Activated CD8-positive, alpha-beta memory T cell treated with anti-CD3 and anti-CD28 coated beads for 1 hour (primary cell): ENCODE results near the gene SAA1.

ENCODE experiments used
- DNase-seq, 2 donors: peaks; one replicate each; pipeline ENCODE4 v3.0.0-alpha.2; 2020; ENCODE audit warnings: low read depth in 1 of 2; ENCODE audit errors: extremely low read depth in 1 of 2

SAA1 gene

DNA sequence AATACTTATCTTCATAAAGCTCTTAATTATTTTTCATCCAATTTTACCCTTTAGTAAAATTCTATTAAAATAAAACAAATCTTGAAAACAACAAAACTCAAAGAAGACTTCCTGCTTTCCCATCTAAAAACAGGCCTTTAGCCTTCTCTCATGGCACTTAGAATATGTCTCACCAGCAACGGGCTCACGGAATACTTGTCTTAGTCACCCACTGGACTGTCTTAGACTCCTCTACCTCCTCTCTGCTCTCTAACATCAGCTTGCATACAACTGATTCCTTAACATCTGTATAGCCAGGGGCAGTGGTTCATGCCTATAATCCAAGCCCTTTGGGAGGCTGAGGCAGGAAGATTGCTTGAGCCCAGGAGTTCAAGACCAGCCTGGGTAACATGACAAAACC lies 42.2 kb downstream of the SAA1 start:
- DNase-seq, result no peak

DNA sequence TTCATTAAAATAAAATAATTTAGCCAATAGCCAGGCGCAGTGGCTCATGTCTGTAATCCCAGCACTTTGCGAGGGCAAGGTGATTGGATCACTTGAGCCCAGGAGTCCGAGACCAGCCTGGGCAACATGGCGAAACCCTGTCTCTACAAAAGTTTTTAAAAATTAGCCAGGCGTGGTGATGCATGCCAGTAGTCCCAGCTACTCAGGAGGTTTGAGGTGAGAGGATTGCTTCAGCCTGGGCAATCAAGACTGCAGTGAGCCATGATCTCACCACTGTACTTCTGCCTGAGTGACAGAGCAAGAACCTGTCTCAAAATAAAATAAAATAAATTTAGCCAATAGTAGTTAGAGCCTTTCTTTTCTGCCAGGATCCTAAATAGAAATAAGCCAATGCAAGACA lies 43.6 kb downstream of the SAA1 start:
- no peak for DNase-seq

DNA sequence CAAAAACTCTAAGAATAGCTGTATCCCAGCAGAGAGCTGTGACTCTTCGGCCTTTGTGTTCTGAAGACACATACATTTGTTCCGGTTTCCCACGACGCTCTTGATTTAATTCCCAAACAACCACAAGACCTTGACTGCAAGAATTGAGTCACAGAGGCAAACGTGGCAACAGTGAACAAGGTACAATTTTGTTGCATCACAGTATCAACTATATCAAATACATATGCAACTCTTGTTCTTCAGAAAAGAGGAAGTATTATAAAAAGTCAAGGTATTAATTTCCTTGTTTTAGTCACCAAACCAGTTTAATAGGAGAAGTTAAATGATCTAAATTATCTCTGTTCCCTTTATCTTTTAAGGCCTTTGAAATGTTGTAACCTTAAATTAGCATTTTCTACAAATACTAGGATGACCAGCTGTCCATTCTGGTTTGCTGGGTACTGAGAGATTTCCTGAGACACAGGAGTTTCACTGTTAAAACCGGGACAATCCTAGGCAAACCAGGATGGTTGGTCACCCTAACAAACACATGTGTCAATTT lies 44.8 kb downstream of the SAA1 start:
- no peak for DNase-seq

DNA sequence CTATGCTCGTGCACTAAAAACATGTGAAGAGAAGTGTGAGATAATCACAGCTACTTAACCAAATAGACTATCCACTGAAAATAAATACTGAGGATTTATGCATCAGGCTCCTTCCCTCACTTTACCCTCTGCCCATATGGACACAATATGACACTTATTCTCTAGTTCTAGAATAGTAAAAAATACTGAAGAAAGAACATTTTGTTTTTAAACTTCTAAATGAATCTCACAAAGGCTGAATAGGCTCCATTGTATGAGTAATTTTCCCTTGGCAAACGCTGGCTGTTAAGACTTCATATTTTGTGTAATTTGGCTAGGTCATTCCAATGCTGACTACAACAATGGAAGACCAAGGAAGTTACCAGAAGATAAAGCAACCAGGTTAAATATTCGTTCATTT lies 45.9 kb downstream of the SAA1 start:
- no peak for DNase-seq

DNA sequence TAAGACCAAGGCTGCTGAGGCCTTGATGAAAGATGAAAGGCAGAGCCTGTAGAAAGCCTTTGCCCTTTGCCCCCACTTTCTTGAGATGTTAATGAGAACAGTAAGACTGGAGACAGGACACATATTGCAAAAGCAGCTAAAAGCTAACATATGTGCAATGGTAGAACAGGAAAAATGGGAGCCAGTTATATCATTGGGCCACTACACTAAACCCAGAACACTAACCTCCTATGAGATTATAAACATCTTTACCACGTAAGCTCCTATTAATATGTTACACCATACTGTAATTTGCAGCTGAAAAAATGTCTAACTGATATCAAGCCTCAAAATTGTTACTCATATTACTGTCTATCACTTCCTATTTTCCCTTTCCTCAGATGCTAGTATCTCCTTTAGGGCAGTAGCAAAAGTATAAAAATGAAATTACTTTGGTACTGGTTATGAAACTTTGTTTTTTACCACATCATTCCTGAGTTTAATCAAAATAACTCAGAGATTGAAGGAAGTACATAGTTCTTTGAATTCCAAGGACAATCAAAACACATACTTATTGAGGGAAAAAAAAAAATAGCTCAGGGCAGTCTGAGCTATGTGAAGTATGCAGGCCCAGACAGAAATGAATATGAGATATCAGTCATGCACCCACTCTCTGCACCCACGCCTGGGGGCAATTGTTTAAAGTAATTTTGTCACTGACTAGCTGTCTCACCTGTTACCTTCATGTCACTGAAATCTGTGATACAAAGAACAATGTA lies 46.8 kb downstream of the SAA1 start:
- DNase-seq, result no peak

DNA sequence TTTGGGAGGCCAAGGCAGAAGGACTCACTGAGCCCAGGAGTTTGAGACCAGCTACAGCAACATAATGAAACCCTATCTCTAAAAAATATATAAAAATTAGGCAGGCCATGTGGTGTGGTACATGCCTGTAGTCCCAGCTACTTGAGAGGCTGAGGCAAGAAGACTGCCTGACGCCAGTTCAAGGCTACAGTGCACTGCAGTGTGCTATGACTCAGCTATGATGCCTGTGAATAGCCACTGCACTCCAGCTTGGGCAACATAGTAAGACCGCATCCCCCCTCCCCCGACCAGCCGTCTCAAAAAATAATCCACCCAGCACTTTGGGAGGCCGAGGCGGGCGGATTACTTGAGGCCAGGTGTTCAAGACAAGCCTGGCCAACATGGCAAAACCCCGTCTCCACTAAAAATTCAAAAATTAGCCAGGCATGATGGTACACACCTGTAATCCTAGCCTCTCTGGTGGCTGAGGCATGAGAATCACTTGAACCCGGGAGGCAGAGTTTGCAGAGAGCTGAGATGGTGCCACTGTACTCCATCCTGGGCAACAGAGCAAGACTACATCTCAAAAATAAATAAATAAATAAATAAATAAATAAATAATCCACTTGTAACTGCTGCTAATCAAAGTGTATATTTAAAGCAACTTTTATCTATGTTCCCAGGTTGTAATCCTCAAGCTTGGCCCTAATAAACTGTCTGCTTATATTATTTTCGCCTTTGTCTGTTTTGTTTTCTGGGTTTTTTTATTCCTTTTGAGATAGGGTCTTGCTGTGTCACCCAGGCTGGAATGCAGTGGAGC lies 48.1 kb downstream of the SAA1 start:
- DNase-seq, result no peak

DNA sequence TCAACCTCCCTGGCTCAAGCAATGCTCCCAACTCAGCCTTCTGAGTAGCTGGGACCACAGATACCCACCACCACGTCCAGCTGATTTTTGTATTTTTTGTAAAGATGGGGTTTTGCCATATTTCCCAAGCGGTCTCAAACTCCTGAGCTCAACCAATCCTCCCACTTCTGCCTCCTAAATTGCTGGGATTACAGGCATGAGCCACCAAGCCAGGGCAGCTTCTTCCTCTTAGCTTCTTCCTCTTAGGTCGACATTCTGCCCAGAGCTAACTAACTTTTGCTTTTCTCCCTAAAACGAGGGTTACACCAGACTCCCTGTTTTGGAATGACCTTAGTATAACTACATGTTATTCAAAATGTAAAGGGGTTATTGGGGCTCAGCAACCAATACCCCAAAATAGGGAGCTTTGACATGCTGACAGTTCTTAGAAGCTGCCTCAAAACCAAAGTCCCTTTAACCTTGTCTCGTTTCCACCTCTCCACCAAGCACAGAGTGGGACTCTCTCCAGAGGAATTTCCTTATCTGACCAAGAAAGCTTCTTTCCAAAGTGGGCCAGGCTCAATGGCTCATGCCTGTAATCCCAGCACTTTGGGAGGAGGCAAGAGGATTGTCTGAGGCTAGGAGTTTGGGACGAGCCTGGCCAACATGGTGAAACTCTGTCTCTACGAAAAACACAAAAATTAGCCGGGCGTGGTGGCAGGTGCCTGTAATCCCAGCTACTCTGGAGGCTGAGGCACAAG lies 48.9 kb downstream of the SAA1 start:
- DNase-seq, result no peak

DNA sequence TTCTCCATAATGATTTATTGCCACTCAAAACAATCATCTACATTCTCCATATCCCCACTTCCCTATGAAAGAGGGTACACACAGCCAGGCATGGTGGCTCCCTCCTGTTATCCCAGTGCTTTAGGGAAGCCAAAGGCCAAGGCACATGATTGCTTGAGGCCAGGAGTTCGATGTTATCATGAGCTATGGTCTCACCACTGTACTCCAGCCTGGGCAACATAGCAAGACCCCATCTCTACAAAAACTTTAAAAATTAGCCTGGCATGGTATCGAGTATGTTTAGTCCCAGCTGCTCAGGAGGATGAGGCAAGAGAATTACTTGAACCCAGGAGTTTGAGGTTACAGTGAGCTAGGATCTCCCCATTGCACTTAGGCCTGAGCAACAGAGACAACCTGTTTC lies 49.8 kb downstream of the SAA1 start:
- no peak for DNase-seq

DNA sequence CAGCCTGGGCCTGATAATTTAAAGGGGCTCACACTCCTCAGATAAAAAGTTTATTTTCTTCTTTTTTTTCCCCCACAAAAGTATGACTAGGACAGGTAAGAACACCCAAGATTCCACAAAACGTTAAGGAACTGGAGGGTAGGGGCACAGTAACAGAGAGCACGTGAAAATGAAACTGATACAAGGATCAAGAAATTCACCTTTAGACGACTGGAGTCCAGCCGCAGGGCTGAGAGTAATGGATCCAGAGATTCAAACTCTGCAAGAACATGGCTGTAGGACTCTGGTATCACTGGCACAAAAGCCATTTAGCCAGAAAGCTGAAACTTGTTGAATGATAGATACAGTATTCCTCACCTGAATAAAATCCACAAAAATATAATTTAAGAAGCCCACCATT lies 51.5 kb downstream of the SAA1 start:
- DNase-seq, result no peak
